K562 (cell line): ENCODE data around the gene LIPF. TPM values are rescaled to one million over a fixed set of nuclear protein-coding genes. Genes with fewer than 3 reads are reported as not detected.
A peak's percentile ranks its signal among the peaks of the same experiment; 100 is the strongest.

Source experiments
- ATAC-seq: fragments of 200-7000 bp; cut with Tn5 transposase; 3 replicates; pipeline ENCODE4 v1.9.1; 2020; ENCODE audit warnings: moderate library complexity
- BruUV-seq: library from RNA; stranded (reverse); fragments of 400-500 nt; replicated peaks from 2 replicates; lab custom pipeline; 2021; lab: Mats Ljungman, UMichigan
- CTCF ChIA-PET: fragments of 300-600 bp; formaldehyde crosslinking; extraction: SDS; loops from one replicate; lab custom pipeline; 2021; ENCODE audit warnings: low intra/inter-chr PET ratio; lab: Yijun Ruan, JAX
- POLR2A ChIA-PET: fragments of 300-600, 350-650 bp; sonication (Branson Sonifier 250); formaldehyde crosslinking; extraction: SDS; loops from one replicate; lab custom pipeline; 2021; ENCODE audit warnings: antibody characterized with exemption, inconsistent platforms; lab: Yijun Ruan, JAX
- DNase-seq, 4 experiments: peaks; one replicate each; pipeline versions ENCODE4 v3.0.0 to v3.0.0-alpha.2; 2011 to 2018; ENCODE audit warnings: low spot score in 3 of 4, mixed read lengths in 3 of 4; ENCODE audit errors: extremely low read depth in 1 of 4
- FAIRE-seq: peaks from 2 replicates; lab custom pipeline; 2011; peaks lifted over from hg19 to GRCh38; lab: Jason Lieb, UNC
- H2AFZ ChIP-seq: 2 replicates; pipeline ENCODE4 v1.6.0; 2011; ENCODE audit warnings: low read depth, low read length, control low read depth, inconsistent platforms
- H3K27ac ChIP-seq: fragments of 200-600 bp; 3 replicates; pipeline ENCODE4 v1.8.0; 2011; ENCODE audit warnings: low read depth, mild to moderate bottlenecking, control low read depth, inconsistent platforms, low read length, moderate library complexity, mixed read lengths; ENCODE audit errors: extremely low read depth
- H3K27me3 ChIP-seq, 2 experiments: fragments of 300-600 bp in 1 of 2; 2 replicates in 1 of 2; 3 replicates in 1 of 2; pipeline versions ENCODE4 v1.6.0 to v1.8.0; 2011; ENCODE audit warnings: inconsistent platforms in 2 of 2, low read length in 2 of 2, mild to moderate bottlenecking in 1 of 2, mixed read lengths in 1 of 2, moderate library complexity in 1 of 2; ENCODE audit not compliant: control insufficient read depth in 2 of 2, insufficient read depth in 2 of 2
- H3K36me3 ChIP-seq: fragments of 300-600 bp; 3 replicates; pipeline ENCODE4 v1.8.0; 2011; ENCODE audit warnings: mild to moderate bottlenecking, low read length, inconsistent platforms; ENCODE audit not compliant: control insufficient read depth, insufficient read depth
- H3K4me1 ChIP-seq, 2 experiments: fragments of 200-600 bp in 1 of 2; replicated peaks in 1 of 2; 2 replicates in 1 of 2; 3 replicates in 1 of 2; pipeline versions ENCODE4 v1.5.1 to v1.8.0; 2011; ENCODE audit warnings: inconsistent platforms in 2 of 2, low read length in 2 of 2, mild to moderate bottlenecking in 1 of 2, mixed read lengths in 1 of 2, moderate library complexity in 1 of 2; ENCODE audit not compliant: control insufficient read depth in 2 of 2, insufficient read depth in 2 of 2
- H3K4me2 ChIP-seq: 2 replicates; pipeline ENCODE4 v1.6.1; 2011; ENCODE audit warnings: low read length, control low read depth, inconsistent platforms, mixed read lengths; ENCODE audit not compliant: insufficient read depth
- H3K4me3 ChIP-seq: fragments of 200-600 bp; sonication (generic), shearing (Covaris generic); 2 replicates; pipeline ENCODE4 v1.5.1; 2016; ENCODE audit warnings: control low read depth, inconsistent platforms
- H3K79me2 ChIP-seq: fragments of 200-600 bp; 3 replicates; pipeline ENCODE4 v1.8.0; 2011; ENCODE audit warnings: low read length, inconsistent platforms; ENCODE audit not compliant: control insufficient read depth, insufficient read depth
- H3K9ac ChIP-seq, 2 experiments: 2 replicates each; pipeline versions ENCODE4 v1.6.0 to v1.6.1; 2011; ENCODE audit warnings: low read depth in 2 of 2, low read length in 2 of 2, control low read depth in 1 of 2, inconsistent platforms in 1 of 2, mild to moderate bottlenecking in 1 of 2, mixed read lengths in 1 of 2; ENCODE audit not compliant: insufficient read depth in 1 of 2
- H3K9me1 ChIP-seq: one replicate; pipeline ENCODE4 v1.6.0; 2011; ENCODE audit warnings: inconsistent platforms, mild to moderate bottlenecking, low read length, moderate library complexity; ENCODE audit not compliant: control insufficient read depth, insufficient read depth
- H3K9me3 ChIP-seq: replicated peaks from 2 replicates; pipeline ENCODE4 v1.5.1; 2011; ENCODE audit warnings: low read depth, low read length, inconsistent platforms; ENCODE audit not compliant: control insufficient read depth, insufficient read depth
- H4K20me1 ChIP-seq: replicated peaks from 2 replicates; pipeline ENCODE4 v1.6.1; 2011; ENCODE audit warnings: low read length, inconsistent platforms, mixed read lengths; ENCODE audit not compliant: control insufficient read depth, insufficient read depth
- MCM2 ChIP-seq: fragments of 450-650 bp; IDR thresholded peaks from 2 replicates; pipeline ENCODE4 v1.6.1; 2017; ENCODE audit warnings: low read depth, mild to moderate bottlenecking
- MITF ChIP-seq: IDR thresholded peaks from 2 replicates; pipeline ENCODE4 v1.6.1; 2014; ENCODE audit warnings: antibody characterized with exemption
- MTF1 ChIP-seq: fragments of 250-450 bp; sonication (Bioruptor Pico); IDR thresholded peaks from 2 replicates; pipeline ENCODE4 v1.9.0; 2021; ENCODE audit warnings: moderate library complexity, mild to moderate bottlenecking, inconsistent platforms, borderline replicate concordance
- NCOA6 ChIP-seq: fragments of 450-650 bp; IDR thresholded peaks from 2 replicates; pipeline ENCODE4 v1.6.1; 2017; ENCODE audit warnings: mild to moderate bottlenecking
- PHB ChIP-seq: fragments of 250-450 bp; sonication (Bioruptor Pico); IDR thresholded peaks from 2 replicates; pipeline ENCODE4 v1.5.0; 2021
- RB1 ChIP-seq: fragments of 450-650 bp; IDR thresholded peaks from 2 replicates; pipeline ENCODE4 v1.6.1; 2017; ENCODE audit warnings: low read depth, mild to moderate bottlenecking
- REST ChIP-seq, 2 experiments: fragments of 450-650 bp; formaldehyde crosslinking in 1 of 2; IDR thresholded peaks; 2 replicates each; pipeline versions ENCODE4 v1.4.0 to v1.6.1; 2014 to 2020; ENCODE audit warnings: mild to moderate bottlenecking in 2 of 2, borderline replicate concordance in 1 of 2, low read depth in 1 of 2
- ZBTB26 ChIP-seq: fragments of 450-650 bp; formaldehyde crosslinking; IDR thresholded peaks from 2 replicates; pipeline ENCODE4 v1.4.0; 2022; ENCODE audit warnings: missing genetic modification characterization
- ZNF75A ChIP-seq: fragments of 450-650 bp; formaldehyde crosslinking; IDR thresholded peaks from 2 replicates; pipeline ENCODE4 v1.4.0; 2020; ENCODE audit warnings: mild to moderate bottlenecking
- WGBS: fragments of 100-300 bp; shearing (Covaris generic); methylation state at CpG from one replicate; pipeline ENCODE4 v1.1.6; 2016; ENCODE audit warnings: low coverage, mixed read lengths; ENCODE audit not compliant: insufficient coverage; ENCODE audit errors: missing lambda C conversion rate; 5-methylcytosine and 5-hydroxymethylcytosine counted together
- in situ Hi-C: fragments of 300-500 bp; cut with MboI; formaldehyde crosslinking; loops from 4 replicates; pipeline ENCODE4 v1.15.0; 2018; ENCODE audit warnings: inconsistent platforms, mixed read lengths
- intact Hi-C: fragments of 100-400 bp; cut with micrococcal nuclease; formaldehyde crosslinking; loops from 2 replicates; pipeline ENCODE4 v1.14.2; 2022
- polyA plus RNA-seq, 8 experiments: library from polyadenylated mRNA; depleted of rRNA in 4 of 8; stranded (reverse) in 5 of 8; unstranded in 3 of 8; fragments of >200 nt; fragmentation: Nextera tagmentation in 2 of 8; fragmentation: Illumina TruSeq in 1 of 8; extraction: Ambion mirVana in 2 of 8; extraction: Trizol in 1 of 8; gene quantifications; 2 replicates each; pipeline versions ENCODE4 v1.2.1 to v1.2.3, GENCODE V29; 2011 to 2014; ENCODE audit warnings: inconsistent platforms in 1 of 8, missing spikeins in 1 of 8
- total RNA-seq, 7 experiments: library from RNA; depleted of rRNA in 6 of 7; stranded (reverse); fragments of >200 nt in 6 of 7; fragmentation: Illumina TruSeq in 2 of 7; extraction: Trizol in 2 of 7; gene quantifications; 2 replicates each; pipeline versions ENCODE4 v1.2.1 to v1.2.3, GENCODE V29; 2011 to 2021; ENCODE audit warnings: low replicate concordance in 1 of 7

Gene LIPF
- total and polyA plus RNA-seq, 9 of the 15 experiments (the other 6 are each of a cell fraction or from before 2014, with no cell fraction given) = not detected

- no peak for TF ChIP-seq MTF1 (CRISPR knock-in tag)
Observed at GRCh38 chr10:88725798-88726197, 61.6 kb downstream of the LIPF start (continued).

- intact Hi-C loops = no loop called here
- DNase-seq (peak in 2 of 4 experiments; percentile 9 to 60), FAIRE-seq (no peak), ATAC-seq (peak; percentile 87)
- Histone ChIP-seq H3K9me1 (no peaks in the 10 kb centered on the region), H3K36me3 (no peaks in the 10 kb centered on the region), H3K79me2 (no peaks in the 10 kb centered on the region), H3K4me2 (peak overlapping the region; percentile 27; the same call in 1 of the 2 replicates), H3K4me1 (no peaks in the 10 kb centered on the region), H3K9ac (no peak overlapping the region), H3K27ac (no peak overlapping the region), H3K9me3 (no peaks in the 10 kb centered on the region), H4K20me1 (no peaks in the 10 kb centered on the region), H3K27me3 (no peaks in the 10 kb centered on the region), H2AFZ (peak overlapping the region; percentile 44; the same call in 1 of the 2 replicates), H3K4me3 (no peak overlapping the region)
- 1% methylated on average over 23 of the region's 30 CpGs for WGBS
- ChIA-PET CTCF (no interaction called here), POLR2A (interaction anchor here (0.7 kb wide), 1 partner anchor 32 kb away, joined by 3 read pairs; no protein-coding TSS in a partner anchor)
- in situ Hi-C loops = no loop called here
- no TSS peak for BruUV-seq
- no peak for TF ChIP-seq MITF
- no peak for TF ChIP-seq ZBTB26 (CRISPR knock-in tag)
- TF ChIP-seq RB1 = no peak
- 0 out of 2 replicates have a peak, but pooled peaks have one; percentile 11 for TF ChIP-seq REST (IDR thresholded peaks at IDR 0.05; ENCODE audit: borderline replicate concordance)
- no peak for TF ChIP-seq REST (CRISPR knock-in tag; IDR thresholded peaks at IDR 0.05; ENCODE audit: low read depth)
- TF ChIP-seq PHB (CRISPR knock-in tag) = no peak
- TF ChIP-seq MCM2 = no peak
- TF ChIP-seq NCOA6 = no peak
- no peak for TF ChIP-seq ZNF75A (CRISPR knock-in tag)
Observed at GRCh38 chr10:88728107-88728763, 64.0 kb downstream of the LIPF start.
